ENCODE measurements around the gene CHTOP. TPM values are rescaled to one million over a fixed set of nuclear protein-coding genes. Genes with fewer than 3 reads are reported as not detected.
A peak's percentile ranks its signal among the peaks of the same experiment; 100 is the strongest.

The CHTOP gene
- total RNA-seq, 3 donors from 2014 or later, result 64.2 to 71.8 (median 71.6) TPM

DNA sequence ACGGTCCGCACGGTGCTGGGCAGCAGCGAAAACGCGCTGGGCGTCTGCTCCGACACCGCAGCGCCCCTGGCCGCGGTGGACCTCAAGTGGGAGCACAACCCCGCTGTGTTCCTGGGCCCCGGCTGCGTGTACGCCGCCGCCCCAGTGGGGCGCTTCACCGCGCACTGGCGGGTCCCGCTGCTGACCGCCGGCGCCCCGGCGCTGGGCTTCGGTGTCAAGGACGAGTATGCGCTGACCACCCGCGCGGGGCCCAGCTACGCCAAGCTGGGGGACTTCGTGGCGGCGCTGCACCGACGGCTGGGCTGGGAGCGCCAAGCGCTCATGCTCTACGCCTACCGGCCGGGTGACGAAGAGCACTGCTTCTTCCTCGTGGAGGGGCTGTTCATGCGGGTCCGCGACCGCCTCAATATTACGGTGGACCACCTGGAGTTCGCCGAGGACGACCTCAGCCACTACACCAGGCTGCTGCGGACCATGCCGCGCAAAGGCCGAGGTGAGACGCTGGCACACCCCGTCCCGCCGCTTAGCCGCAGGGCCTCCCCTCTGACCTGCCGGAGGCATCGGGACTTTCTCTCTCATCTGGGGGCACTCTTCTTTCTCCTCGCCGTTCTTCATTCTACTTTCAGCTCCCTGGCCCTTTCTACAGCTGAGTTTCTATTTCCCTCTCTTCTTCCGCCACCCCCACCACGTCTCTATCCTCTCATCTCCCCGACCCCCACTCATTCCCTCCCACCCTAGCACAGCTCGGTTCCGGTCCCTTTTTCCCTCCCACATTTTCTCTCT is 45.7 kb downstream of the CHTOP start:
- intact Hi-C loops (cut with DNase I, micrococcal nuclease), result loop anchor here in 1 of 2 donors (10.0 kb wide), 1 partner anchor 305 kb away; the partner anchor contains the start of gene RAB13

DNA sequence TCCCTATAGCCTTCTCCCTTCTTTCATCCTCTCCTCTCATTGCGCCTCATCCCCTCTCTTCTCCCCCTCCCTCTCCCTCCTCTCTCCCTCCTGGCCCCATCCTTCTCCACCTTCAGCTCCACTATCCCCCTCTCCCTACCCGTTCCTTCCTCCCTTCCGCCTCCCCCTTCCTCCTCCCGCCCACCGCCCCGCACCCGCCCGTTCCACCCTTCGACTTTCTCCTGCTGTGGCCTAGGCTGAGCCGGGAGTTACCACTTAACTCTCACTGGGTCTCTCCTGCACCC is 46.2 kb downstream of the CHTOP start:
- Histone ChIP-seq H3K4me3 (no peak overlapping the region), H3K9me3 (no peaks in the 10 kb centered on the region), H3K36me3 (ENCODE audit: low read depth) (no peaks in the 10 kb centered on the region), H3K4me1 (ENCODE audit: low read depth) (peaks cover 20% of the 10 kb centered on the region)
- intact Hi-C loops (cut with DNase I, micrococcal nuclease), result no loop called here
- TF ChIP-seq, protein P1, sequence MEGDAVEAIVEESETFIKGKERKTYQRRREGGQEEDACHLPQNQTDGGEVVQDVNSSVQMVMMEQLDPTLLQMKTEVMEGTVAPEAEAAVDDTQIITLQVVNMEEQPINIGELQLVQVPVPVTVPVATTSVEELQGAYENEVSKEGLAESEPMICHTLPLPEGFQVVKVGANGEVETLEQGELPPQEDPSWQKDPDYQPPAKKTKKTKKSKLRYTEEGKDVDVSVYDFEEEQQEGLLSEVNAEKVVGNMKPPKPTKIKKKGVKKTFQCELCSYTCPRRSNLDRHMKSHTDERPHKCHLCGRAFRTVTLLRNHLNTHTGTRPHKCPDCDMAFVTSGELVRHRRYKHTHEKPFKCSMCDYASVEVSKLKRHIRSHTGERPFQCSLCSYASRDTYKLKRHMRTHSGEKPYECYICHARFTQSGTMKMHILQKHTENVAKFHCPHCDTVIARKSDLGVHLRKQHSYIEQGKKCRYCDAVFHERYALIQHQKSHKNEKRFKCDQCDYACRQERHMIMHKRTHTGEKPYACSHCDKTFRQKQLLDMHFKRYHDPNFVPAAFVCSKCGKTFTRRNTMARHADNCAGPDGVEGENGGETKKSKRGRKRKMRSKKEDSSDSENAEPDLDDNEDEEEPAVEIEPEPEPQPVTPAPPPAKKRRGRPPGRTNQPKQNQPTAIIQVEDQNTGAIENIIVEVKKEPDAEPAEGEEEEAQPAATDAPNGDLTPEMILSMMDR (IDR thresholded peaks at IDR 0.05), result no peak
- ATAC-seq, result no peak
- peak in 1 of 3 donors; percentile 11 for DNase-seq

More for the DNA sequence above, 45.7 kb downstream of the CHTOP start:
- ATAC-seq (peak; percentile 54), DNase-seq (peak in 1 of 3 donors; percentile 48)
- Histone ChIP-seq H3K4me1 (ENCODE audit: low read depth) (peaks cover 20% of the 10 kb centered on the region), H3K36me3 (ENCODE audit: low read depth) (no peaks in the 10 kb centered on the region), H3K9me3 (no peaks in the 10 kb centered on the region), H3K4me3 (no peak overlapping the region)
- TF ChIP-seq, protein P1 (IDR thresholded peaks at IDR 0.05), result no peak

DNA sequence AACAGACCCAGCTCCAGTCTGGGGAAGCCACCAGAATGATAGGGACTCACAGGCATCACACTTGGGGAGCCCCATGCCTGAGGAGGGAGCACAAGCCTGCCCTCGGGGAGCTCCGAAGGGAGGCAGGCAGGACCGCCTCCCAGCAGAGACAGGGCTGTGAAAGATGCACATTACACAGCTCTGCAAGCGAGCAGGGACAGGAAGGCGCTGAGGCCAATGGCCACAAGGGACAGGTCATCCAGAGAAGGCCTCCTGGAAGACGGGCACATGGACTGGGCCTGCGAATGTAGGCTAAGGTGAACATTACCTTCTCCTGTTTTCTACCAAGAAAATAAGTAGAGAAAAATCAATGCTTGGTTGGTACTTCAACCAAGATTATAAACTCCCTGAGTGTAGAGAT is 48.9 kb downstream of the CHTOP start:
- intact Hi-C loops (cut with DNase I, micrococcal nuclease), result no loop called here
- no peaks in the 10 kb centered on the region for H3K9me3 ChIP-seq
- no peak overlapping the region for H3K4me3 ChIP-seq
- peaks cover 19% of the 10 kb centered on the region for H3K4me1 ChIP-seq (ENCODE audit: low read depth)
- ATAC-seq (no peak), DNase-seq (no peak)
- no peaks in the 10 kb centered on the region for H3K36me3 ChIP-seq (ENCODE audit: low read depth)
- TF ChIP-seq, protein P1 (IDR thresholded peaks at IDR 0.05), result no peak

DNA sequence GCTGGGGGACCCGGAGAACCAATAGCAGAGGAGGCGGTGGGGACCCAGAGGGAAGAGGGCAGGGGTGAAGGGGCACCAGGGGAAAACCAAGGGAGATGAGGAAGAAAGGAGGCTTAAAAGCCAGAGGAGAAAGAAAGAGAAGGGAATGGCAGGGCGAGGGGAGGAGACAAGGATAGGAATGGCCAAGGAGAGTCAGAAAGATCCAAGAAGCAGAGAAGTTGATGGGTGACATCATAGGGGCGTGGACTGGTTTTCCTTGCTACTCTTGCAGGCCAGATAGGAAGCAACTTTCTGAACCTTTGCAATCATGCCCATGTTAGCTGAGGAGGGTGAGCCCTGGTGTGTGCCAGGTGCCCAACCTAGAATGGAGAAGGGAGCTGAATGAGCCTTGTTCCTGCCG is 50.0 kb downstream of the CHTOP start:
- DNase-seq (peak in 1 of 3 donors; percentile 40), ATAC-seq (peak; percentile 41)
- H3K9me3 ChIP-seq, result no peaks in the 10 kb centered on the region
- intact Hi-C loops (cut with DNase I, micrococcal nuclease), result no loop called here
- no peaks in the 10 kb centered on the region for H3K36me3 ChIP-seq (ENCODE audit: low read depth)
- TF ChIP-seq, protein P1 (IDR thresholded peaks at IDR 0.05), result no peak
- H3K4me1 ChIP-seq (ENCODE audit: low read depth), result peaks cover 8% of the 10 kb centered on the region
- H3K4me3 ChIP-seq, result no peak overlapping the region

DNA sequence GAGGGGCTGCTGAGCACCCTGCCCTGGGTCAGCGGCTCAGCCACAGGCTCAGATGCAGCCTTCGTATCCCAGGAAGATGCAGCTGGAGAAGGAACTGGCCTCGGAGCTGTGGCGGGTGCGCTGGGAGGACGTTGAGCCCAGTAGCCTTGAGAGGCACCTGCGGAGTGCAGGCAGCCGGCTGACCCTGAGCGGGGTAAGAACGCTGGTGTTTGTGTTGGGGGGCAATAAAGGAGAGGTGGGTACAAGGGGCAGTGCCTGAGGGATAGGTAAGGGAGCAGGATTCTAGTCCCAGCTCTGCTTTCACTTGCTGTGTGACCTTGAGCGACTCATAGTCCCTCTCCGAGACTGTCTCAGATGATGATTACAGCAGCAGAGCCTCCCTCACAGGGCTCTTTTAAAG is 51.0 kb downstream of the CHTOP start:
- intact Hi-C loops (cut with DNase I, micrococcal nuclease), result no loop called here
- Histone ChIP-seq H3K4me1 (ENCODE audit: low read depth) (no peaks in the 10 kb centered on the region), H3K36me3 (ENCODE audit: low read depth) (no peaks in the 10 kb centered on the region), H3K9me3 (no peaks in the 10 kb centered on the region), H3K4me3 (no peak overlapping the region)
- no peak for ATAC-seq
- DNase-seq, result no peak
- TF ChIP-seq, protein P1 (IDR thresholded peaks at IDR 0.05), result no peak
